ENCODE results near the gene NAT14.
A peak's percentile ranks its signal among the peaks of the same experiment; 100 is the strongest.
"Not testable (repeated sequence)": the region's sequence is repeated elsewhere in the genome, so short reads cannot be mapped to it uniquely, and the experiment has no call there.

The NAT14 gene

GRCh38 chr19:55504252-55504603 is 19.2 kb downstream of the NAT14 start:
- no peak for DNase-seq

GRCh38 chr19:55504981-55505380 is 20.0 kb downstream of the NAT14 start:
- no peak for DNase-seq

- no peak for DNase-seq
Measured at GRCh38 chr19:55508120-55508519, 23.1 kb downstream of the NAT14 start.

- peak; percentile 90 to 91 for DNase-seq
Measured at GRCh38 chr19:55516878-55517620, 32.1 kb downstream of the NAT14 start.

- no peak for DNase-seq
Measured at GRCh38 chr19:55519451-55520311, 34.7 kb downstream of the NAT14 start.

GRCh38 chr19:55520691-55521292 is 35.8 kb downstream of the NAT14 start:
- no peak for DNase-seq

GRCh38 chr19:55525289-55526101 is 40.5 kb downstream of the NAT14 start:
- no peak for DNase-seq

GRCh38 chr19:55526216-55527196 is 41.5 kb downstream of the NAT14 start:
- no peak for DNase-seq

- no peak for DNase-seq
Measured at GRCh38 chr19:55527197-55528029, 42.4 kb downstream of the NAT14 start.

- DNase-seq, result no peak
Measured at GRCh38 chr19:55528030-55528803, 43.2 kb downstream of the NAT14 start.

GRCh38 chr19:55529636-55530234 is 44.7 kb downstream of the NAT14 start:
- no peak for DNase-seq

GRCh38 chr19:55530996-55531395 is 46.0 kb downstream of the NAT14 start:
- DNase-seq, result no peak

- not testable (repeated sequence) for DNase-seq
Measured at GRCh38 chr19:55534280-55534679, 49.3 kb downstream of the NAT14 start.

GRCh38 chr19:55535173-55535964 is 50.4 kb downstream of the NAT14 start:
- no peak for DNase-seq

GRCh38 chr19:55535965-55536350 is 51.0 kb downstream of the NAT14 start:
- no peak for DNase-seq

- no peak for DNase-seq
Measured at GRCh38 chr19:55536366-55536765, 51.4 kb downstream of the NAT14 start.
